Measurements from ENCODE around the gene MMP15.

DNA sequence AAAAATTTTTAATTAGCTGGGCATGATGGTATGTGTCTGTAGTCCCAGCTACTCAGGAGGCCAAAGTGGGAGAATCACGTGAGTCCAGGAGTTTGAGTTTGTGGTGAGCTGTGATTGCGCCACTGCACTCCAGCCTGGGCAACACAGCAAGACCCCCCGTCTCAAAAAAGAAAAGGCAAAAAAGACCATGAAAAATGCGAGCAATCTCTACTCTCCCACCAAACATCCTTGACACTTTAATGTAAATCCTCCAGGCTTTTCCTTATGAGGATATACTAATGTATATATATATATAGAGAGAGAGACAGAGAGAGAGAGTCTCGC, 28.1 kb downstream of the MMP15 start:
- no peak for TF ChIP-seq POLR2A (IDR thresholded peaks at IDR 0.05)
- TF ChIP-seq, protein P1, sequence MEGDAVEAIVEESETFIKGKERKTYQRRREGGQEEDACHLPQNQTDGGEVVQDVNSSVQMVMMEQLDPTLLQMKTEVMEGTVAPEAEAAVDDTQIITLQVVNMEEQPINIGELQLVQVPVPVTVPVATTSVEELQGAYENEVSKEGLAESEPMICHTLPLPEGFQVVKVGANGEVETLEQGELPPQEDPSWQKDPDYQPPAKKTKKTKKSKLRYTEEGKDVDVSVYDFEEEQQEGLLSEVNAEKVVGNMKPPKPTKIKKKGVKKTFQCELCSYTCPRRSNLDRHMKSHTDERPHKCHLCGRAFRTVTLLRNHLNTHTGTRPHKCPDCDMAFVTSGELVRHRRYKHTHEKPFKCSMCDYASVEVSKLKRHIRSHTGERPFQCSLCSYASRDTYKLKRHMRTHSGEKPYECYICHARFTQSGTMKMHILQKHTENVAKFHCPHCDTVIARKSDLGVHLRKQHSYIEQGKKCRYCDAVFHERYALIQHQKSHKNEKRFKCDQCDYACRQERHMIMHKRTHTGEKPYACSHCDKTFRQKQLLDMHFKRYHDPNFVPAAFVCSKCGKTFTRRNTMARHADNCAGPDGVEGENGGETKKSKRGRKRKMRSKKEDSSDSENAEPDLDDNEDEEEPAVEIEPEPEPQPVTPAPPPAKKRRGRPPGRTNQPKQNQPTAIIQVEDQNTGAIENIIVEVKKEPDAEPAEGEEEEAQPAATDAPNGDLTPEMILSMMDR (IDR thresholded peaks at IDR 0.05) = no peak

Data from heart left ventricle (tissue), 13 donors.